Cardiac septum (tissue), 1 donor: ENCODE measurements around the gene PRDM8. TPM values are rescaled to one million over a fixed set of nuclear protein-coding genes. Genes with fewer than 3 reads are reported as not detected.
"Not testable (repeated sequence)": the region's sequence is repeated elsewhere in the genome, so short reads cannot be mapped to it uniquely, and the experiment has no call there.

ENCODE experiments used
- DNase-seq: peaks from one replicate; pipeline ENCODE4 v3.0.0-alpha.2; 2020; ENCODE audit warnings: low spot score
- intact Hi-C: fragments of 100-400 bp; cut with DNase I; formaldehyde crosslinking; loops from one replicate; pipeline ENCODE4 v1.14.0; 2022
- long read RNA-seq: library from polyadenylated mRNA; unstranded; transcript quantifications from one replicate; pipeline ENCODE4 v2.0.0, GENCODE V29; 2021
- total RNA-seq: library from RNA; stranded (reverse); fragmentation: NEBNext Ultra II Directional; extraction: Animal tissue kit (Norgen Biotek cat#: 25700); gene quantifications from one replicate; pipeline ENCODE4 v1.2.1, GENCODE V29; 2021
- donor health status: DM: no; HTN: no; CAD: no.

The PRDM8 gene
- 1.6 TPM for total RNA-seq
- long read RNA-seq, partial matches to known transcripts = 1 of 1 reads
- long read RNA-seq, other reads (novel, unspliced or antisense) = 0 of 1 reads

DNA sequence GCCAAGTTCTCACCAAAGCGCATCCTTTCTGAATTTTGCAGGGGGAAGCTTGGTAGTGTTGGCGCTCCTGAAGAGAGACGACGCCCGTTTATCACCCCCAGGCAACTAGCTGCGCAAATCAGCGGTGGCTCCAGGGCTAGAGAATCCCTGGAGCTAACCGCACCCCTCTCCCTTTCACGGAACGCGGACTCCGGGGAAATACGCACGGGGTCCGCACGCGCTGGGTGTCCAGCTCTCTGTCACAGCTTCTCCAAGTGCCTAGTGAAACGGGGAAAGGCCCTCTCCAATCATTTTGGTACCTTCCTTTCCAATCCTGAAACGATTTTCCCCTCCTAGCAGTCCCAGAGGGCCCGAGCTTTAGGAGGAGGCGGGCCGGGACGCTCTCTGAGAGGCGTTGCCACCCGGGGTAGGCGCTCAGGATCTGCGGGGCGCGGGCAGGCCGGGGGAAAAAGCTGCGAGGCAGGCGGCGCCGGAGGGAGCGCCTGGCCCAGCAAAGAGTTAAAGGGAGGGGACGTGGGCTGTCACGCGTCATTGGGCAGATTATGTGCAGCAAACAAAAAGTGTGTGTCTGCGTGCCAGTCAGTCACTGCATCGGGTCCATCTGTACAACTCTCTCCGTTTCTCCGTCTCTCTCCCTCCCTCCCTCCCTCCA lies at the start of gene PRDM8:
TSS of gene PRDM8 (plus strand) at position 582 of the 652 bp plus-strand sequence. CDS start 2,578 bp downstream, outside the sequence.
- intact Hi-C loops = no loop called here
- no peak for DNase-seq

DNA sequence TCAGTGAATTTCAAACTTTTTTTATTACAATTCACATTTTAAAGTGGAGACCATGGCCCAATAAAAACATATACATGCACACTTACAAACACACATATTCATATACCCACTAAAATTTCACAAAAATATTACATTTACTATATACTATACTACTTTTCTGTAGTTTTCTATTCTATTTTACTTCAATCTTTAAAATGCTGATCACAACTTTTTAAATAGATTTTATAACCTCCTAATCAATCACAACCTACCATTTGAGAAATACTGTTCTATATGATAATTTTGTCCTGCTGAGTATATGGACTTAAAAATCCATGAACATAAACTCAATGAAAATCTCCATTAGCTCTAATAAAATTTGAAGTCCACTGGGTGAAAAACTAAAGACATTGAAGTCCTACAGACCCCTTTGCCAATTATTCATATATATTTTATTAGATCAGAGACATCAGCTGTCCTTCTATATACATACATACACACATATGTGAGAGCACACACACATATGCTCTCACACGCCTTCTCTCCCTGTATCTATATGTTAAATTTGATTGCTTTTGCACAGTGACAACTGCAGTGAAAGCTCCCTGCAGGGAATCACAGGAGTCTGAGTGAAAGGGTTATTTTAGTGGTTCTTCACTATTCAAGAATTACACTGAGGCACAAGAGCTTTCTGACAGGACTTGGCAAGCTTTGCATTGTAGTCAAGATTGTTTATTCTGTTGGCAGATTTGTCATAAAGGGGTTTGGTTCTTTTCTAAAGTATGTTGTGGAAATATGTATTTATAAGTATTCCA lies 46.7 kb upstream of the PRDM8 start:
- intact Hi-C loops = no loop called here
- no peak for DNase-seq

DNA sequence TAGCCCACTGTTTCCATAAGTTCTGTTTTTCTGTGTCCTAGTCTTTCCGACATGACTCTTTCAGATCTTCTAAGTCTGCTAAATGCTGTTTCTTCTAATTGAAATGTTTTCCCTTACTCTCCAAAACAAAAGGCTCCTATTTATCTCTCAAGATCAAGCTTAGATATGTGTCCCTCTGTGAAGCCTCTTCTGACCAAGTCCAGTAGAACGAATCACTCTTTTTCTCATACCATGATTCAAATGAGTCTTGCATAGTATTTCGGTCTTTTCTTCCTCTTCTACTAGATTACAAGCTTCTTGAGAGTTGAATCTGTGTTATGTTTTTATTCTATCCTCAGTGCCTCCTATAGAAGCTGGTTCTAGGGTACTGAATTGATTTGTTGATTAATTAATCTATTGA lies 45.3 kb upstream of the PRDM8 start:
- intact Hi-C loops = no loop called here
- no peak for DNase-seq

DNA sequence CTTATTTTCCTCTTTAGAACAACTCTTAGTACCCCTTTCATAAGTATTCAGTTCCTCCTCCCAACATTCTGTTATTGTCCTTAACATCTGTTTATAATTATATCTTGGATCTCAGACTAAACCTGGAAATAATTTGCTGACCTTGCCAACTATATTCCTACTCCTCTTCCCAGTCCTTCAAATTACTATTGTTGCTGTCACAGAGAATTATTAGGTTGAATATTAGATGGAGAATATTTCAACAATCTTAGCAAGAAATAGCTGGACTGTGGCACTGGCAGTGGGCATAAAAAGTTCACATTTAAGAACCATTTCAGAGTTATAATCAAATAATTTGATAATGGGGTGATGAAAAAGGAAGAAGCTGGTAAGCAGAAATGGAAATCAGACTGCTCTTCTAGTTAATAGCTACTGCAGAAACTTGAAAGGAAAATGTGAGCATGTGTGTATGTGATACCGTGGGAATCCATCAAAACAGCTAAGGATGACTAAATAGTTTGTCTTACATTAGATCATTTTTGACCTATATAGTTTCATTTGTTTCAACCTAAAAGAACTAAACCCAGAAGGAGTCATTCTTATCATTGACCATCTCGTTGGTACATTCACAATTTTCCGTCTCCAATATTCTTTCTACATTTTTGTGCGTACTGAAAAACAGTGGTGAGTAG lies 43.3 kb upstream of the PRDM8 start:
- intact Hi-C loops = no loop called here

DNA sequence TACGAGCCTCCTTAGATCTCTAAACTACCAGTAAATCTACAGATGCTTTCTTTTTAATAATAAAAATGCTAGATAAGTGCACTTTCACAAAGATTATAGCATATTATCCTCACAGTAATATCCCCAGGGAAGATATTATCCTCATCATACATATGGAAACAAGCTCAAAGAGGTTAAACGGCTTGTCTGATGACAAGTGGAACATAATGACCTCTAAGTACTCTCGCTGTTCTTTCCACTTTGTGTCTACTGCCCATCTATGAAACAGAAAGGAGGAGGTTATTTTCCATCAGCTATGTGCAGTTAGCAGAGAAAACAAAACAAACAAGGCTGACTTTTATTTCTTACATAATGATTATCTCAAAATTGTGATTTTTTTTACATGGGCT lies 42.8 kb upstream of the PRDM8 start:
- DNase-seq = no peak
- intact Hi-C loops = no loop called here

More for the DNA sequence above, 43.3 kb upstream of the PRDM8 start:
- DNase-seq = no peak

DNA sequence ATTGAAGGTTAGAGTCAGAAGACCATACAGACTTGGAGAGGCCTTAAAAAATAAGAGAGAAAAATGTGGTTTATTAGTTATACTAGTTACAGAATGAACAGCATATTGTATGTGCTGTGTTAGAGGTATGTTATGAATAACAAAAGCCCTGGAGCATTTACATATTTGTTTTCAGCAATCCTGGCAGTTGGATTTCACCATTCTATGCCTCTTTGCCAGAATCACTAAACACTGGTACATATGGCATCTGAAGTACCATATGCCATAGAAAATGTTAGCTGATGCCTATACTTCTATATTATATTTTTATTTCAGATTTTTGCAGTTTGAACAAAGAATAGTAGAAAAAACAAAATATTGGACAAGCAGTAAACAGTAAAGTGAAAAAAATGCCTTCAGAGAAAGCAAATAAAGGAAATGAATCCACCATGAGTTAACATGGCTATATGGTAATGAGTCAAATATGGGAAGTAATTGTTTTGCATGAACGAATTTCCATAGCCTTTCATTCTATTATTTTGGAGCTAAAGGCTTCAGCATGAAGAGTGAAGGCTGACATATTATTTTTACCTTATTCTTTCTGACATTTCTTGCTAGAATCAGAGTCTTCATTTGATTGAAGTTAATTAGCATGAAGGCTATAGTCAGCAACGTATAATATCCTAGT lies 41.9 kb upstream of the PRDM8 start:
- intact Hi-C loops = no loop called here

DNA sequence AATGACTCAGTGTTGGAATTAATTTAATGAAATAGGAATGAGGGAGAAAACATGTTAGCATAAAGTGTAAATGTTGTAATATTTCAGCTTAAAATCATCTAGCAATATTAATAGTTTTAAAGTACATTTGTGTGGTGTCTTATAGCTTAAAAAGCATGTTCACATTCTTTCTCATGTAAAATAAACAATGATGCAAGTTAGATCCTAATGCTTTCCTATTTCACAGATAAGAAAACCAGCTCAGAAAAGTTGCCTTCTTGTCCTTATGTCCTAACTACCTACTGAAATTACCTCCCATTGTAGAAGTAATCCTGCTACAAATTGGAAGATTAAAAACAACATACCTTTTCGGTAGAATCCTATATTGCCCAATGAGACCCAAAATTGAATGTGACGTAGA lies 40.9 kb upstream of the PRDM8 start:
- DNase-seq = no peak
- intact Hi-C loops = no loop called here

More for the DNA sequence above, 41.9 kb upstream of the PRDM8 start:
- DNase-seq = no peak

DNA sequence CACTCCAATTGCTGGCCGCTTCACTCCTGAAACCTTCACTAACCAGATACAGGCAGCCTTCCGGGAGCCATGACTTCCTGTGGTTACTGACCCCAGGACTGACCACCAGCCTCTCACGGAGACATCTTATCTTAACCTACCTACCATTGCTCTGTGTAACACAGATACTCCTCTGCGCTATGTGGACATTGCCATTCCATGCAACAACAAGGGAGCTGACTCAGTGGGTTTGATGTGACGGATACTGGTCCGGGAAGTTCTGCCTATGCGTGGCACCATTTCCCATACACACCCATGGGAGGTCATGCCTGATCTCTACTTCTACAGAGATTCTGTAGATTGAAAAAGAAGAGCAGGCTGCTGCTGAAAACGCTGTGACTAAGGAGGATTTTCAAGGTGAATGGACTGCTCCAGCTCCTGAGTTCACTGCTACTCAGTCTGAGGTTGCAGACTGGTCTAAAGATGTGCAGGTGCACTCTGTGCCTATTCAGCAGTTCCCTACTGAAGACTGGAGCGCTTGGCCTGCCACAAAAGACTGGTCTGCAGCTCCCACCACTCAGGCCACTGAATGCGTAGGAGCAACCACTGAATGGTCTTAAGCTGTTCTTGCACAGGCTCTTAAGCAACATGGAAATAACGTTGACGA lies 35.8 kb upstream of the PRDM8 start:
- DNase-seq = no peak
- intact Hi-C loops = no loop called here

DNA sequence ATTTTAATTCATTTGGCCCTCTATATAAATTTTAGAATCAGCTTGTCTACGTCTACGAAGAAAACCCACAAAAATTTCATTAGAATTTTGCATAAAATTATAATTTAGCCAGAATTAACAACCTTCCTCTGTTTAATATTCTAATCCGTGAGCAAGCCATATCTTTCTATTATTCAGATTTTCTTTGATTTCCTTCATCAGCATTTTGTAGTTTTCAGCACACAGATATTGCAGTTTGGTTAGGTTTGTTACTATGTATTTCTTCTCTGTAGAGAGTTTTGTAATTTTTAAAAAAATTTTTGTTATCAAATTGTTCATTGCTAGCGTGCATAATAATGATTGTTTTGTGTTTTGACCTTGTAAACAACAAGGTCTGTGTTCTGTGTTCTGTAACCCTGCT lies 34.9 kb upstream of the PRDM8 start:
- no peak for DNase-seq
- intact Hi-C loops = no loop called here

DNA sequence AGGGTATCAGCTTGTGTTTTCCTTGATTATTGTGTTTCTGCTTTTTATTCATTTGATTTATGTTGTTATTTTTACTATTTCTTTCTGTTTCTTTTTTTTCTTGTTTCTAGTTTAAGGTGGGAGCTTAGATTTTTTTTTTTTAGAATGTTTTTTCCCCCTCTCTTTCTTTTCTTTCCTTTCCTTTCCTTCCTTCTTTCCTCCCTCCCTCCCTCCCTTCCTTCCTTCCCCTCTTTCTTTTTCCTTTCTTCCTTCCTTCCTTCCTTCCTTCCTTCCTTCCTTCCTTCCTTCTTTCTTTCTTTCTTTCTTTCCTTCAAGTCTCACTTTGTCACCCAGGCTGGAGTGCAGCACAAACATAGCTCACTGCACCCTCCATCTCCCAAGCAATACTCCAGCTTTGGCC lies 31.4 kb upstream of the PRDM8 start:
- no peak for DNase-seq
- intact Hi-C loops = no loop called here

DNA sequence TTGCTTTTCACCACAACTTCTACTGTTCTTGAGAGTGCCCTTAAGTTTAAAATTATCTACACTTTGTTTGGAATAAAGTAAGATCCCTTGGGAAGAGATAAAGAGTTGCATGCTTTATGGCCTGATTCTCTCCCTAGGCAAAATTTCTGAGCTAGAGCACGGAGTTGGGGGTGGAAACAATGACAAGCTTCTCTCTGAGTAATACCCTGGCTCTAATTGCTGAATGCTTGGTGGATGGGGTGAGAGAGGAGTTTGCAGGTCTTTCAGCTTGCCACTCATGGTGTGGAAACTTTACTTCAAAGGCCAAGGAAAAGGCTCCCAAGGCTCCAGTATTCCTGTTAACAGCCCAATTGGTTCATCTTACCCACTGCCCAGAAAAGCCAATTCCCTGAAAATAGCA lies 26.1 kb upstream of the PRDM8 start:
- DNase-seq = no peak
- intact Hi-C loops = no loop called here

DNA sequence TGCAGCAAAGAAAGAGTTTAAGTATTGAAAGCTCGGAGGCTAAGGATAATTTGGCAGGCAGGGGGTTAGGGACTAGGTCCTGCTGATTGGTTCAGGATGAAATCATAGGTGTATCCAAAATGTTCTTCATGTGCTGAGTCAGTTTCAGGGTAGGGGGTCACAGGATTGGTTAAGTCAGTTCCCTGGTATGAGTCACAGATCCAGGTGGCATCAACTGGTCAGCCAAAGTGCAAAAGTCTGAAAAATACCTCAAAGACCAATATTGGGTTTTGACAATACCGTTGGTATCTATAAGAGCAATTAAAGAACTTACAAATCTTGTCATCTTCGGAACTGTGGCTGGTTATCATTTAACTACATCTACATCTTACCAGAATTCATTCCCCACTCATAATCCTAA lies 25.6 kb upstream of the PRDM8 start:
- no peak for DNase-seq

DNA sequence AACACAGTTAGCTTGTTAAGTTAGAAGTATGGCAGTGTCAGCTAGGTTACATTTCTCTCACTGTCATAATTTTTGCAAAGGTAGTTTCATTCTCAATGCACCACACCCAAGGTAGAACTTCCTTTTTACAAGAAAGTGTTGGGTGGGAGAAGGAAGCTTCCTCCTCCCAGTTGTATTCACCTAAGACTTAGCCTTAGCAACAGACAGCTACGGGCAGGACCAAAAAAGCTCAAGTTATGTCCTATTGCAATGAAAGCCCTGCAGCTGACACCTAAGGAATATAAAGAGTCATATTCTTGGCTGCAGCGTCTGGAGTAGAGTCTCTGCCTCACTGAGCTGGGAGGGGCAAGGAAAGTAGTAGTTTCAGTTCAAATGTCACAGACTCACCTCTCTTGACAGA lies 25.1 kb upstream of the PRDM8 start:
- intact Hi-C loops = no loop called here
- DNase-seq = no peak

More for the DNA sequence above, 25.6 kb upstream of the PRDM8 start:
- intact Hi-C loops = no loop called here

DNA sequence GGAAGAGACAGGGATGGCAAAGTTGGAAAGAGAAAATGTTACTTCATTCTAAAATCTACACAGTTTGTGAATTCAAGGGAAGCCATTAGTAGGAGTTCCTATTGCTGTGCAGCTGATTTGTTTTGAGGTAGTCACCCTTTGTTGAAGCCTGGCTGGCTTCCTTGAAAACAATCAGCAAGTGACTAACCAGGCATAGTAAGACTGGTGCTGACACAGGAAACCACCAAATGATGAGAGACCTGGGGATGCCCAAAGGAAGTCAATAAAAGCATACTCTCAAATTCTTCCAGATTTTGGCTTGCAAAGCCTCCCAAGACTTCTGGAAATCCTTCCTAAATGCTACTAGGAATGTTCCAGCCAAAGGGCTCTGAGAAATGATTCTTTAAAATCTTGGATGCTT lies 23.9 kb upstream of the PRDM8 start:
- intact Hi-C loops = no loop called here
- no peak for DNase-seq

DNA sequence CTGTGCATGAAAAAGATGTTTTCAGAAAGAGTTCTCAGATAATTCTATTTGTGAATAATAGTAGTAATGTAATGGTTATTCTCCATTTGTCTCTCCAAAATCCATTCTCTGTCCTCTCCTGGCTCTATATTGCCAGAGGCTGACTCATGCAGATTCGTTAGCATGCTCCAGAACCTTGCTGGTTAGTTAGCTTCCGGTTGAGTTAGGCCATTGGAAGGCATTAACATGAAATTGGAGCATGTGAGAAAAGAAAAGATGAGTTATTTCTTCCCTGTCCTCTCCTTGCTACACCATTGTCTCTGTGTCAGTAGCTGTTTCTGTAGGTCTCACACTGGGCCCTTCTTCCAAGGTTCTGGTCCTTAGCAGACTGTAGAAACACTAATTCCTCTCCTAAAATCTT lies 23.5 kb upstream of the PRDM8 start:
- intact Hi-C loops = no loop called here
- DNase-seq = no peak

DNA sequence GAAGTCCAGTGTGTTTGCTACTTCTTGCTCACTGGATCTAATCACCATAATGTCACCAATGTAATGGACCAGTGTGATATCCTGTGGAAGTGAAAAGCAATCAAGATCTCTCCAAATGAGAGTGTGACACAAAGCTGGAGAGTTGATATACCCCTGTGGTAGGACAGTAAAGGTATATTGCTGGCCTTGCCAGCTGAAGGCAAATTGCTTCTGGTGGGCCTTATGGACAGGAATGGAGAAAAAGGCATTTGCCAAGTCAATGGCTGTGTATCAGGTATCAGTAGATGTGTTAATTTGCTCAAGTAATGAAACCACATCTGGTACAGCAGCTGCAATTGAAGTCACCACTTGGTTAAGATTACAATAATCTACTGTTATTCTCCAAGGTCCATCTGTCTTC lies 19.5 kb upstream of the PRDM8 start:
- intact Hi-C loops, DNase-seq: not testable (repeated sequence)

DNA sequence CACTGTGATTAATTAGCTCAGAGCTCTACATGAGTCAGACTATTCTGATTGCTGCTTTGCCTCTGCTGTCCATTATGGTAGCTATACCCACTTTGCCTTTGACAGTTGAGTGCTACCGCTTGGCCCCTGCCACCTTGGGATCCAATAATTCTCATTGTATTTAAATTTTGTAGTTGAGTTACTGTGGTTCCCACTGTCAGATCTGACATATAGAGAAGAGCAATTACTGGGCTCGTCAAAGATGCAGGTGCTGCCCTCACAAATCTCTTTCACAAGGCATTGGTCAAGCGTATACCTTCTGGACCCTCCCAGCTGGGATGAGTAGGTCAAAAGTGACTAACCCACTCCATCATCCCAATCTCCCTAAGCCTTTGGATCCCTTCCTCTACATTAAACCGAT lies 18.3 kb upstream of the PRDM8 start:
- no peak for DNase-seq
- intact Hi-C loops = no loop called here

DNA sequence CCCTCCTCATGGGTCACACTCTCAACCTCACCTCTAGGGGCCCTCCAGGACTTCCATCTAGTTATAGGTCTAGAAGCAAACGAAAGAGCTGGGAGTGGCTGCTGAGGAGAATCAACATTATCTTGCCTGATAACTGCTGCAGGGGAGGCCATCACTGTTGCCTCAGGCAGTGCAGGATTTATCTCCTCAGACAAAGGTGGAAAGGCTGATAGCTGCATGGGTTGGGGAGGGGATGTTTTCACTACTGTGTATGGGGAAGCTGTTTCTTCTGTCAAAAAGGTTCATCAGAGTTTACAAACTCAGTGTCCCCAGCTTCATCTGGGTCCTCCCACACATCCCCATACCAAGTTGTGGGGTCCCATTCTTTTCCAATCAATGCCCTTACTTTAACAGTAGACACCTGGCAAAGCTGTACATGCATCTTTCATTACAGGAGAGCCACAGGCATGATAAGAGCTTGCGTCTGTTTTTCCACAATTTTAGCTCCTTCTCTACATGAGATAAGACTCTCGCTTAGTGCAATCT lies 17.6 kb upstream of the PRDM8 start:
- intact Hi-C loops = no loop called here
- DNase-seq = no peak

DNA sequence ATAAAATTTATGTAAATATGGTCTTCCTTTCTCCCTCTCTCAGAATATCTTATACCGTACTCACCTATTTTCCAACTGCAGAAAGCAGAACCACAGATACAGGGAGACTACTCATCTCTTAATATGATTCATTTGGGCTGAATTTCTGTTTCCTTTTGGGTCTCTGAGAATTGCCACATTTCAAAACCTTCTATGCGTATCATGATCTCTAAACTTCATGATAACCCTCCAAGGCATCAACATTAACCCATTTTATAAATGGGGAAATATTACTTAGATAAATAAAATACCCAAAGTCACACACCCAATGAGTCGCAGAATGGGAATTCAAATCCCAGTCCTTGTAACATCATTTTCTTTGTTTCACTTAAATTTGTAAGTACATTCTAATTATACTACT lies 16.6 kb upstream of the PRDM8 start:
- intact Hi-C loops = no loop called here
- no peak for DNase-seq
